ENCODE results near the gene PID1. TPM values are rescaled to one million over a fixed set of nuclear protein-coding genes. Genes with fewer than 3 reads are reported as not detected.

Gene PID1
- total RNA-seq, 1 experiment from 2014 or later, result not detected

GRCh38 chr2:229129738-229130371, 141.2 kb downstream of the PID1 start:
- POLR2A ChIA-PET (ENCODE audit: unreplicated experiment), result interaction anchor here (0.6 kb wide), 1 partner anchor 1049 kb away, joined by 6 read pairs; no protein-coding TSS in a partner anchor

GRCh38 chr2:229127471-229127870, 143.6 kb downstream of the PID1 start:
- no peak for DNase-seq
- no peaks in the 10 kb centered on the region for H3K79me2 ChIP-seq (ENCODE audit: low read depth)
- H3F3A ChIP-seq (ENCODE audit: insufficient read depth, low read depth), result no peaks in the 10 kb centered on the region
- no peak for TF ChIP-seq EZH2 (IDR thresholded peaks at IDR 0.05; ENCODE audit: low read depth)
- TF ChIP-seq CTCF (conservative IDR thresholded peaks at IDR 0.05), result no peak
- CTCF ChIA-PET, result no interaction called here
- no peaks in the 10 kb centered on the region for H3K9me2 ChIP-seq (ENCODE audit: insufficient read depth)
- intact Hi-C loops (cut with micrococcal nuclease; ENCODE audit: unreplicated experiment), result no loop called here
- no peak overlapping the region for H3K27ac ChIP-seq
- BruUV-seq (replicated peaks), result no TSS peak
- no peaks in the 10 kb centered on the region for H3K36me3 ChIP-seq (ENCODE audit: low read depth)
- peaks cover 14% of the 10 kb centered on the region; the same call in 1 of the 2 replicates for H3K4me1 ChIP-seq (replicated peaks; ENCODE audit: insufficient read depth)
- no peaks in the 10 kb centered on the region for H3K9me3 ChIP-seq (ENCODE audit: insufficient read depth, low read depth)
- H4K20me1 ChIP-seq (ENCODE audit: insufficient read depth), result no peaks in the 10 kb centered on the region
- H2AFZ ChIP-seq, result no peak overlapping the region
- POLR2A ChIA-PET (ENCODE audit: unreplicated experiment), result no interaction called here
- H3K4me2 ChIP-seq, result no peak overlapping the region
- no peaks in the 10 kb centered on the region for H3K27me3 ChIP-seq (ENCODE audit: insufficient read depth, low read depth)
- no peak overlapping the region for H3K4me3 ChIP-seq

More at GRCh38 chr2:229129738-229130371, 141.2 kb downstream of the PID1 start:
- TF ChIP-seq CTCF (conservative IDR thresholded peaks at IDR 0.05), result no peak
- TF ChIP-seq EZH2 (IDR thresholded peaks at IDR 0.05; ENCODE audit: low read depth), result no peak
- H3K79me2 ChIP-seq (ENCODE audit: low read depth), result no peaks in the 10 kb centered on the region
- CTCF ChIA-PET, result no interaction called here
- H3K9me2 ChIP-seq (ENCODE audit: insufficient read depth), result no peaks in the 10 kb centered on the region
- intact Hi-C loops (cut with micrococcal nuclease; ENCODE audit: unreplicated experiment), result no loop called here
- no TSS peak for BruUV-seq (replicated peaks)
- no peak overlapping the region for H3K27ac ChIP-seq
- peaks cover 14% of the 10 kb centered on the region; the same call in 1 of the 2 replicates for H3K4me1 ChIP-seq (replicated peaks; ENCODE audit: insufficient read depth)
- H3K27me3 ChIP-seq (ENCODE audit: insufficient read depth, low read depth), result no peaks in the 10 kb centered on the region
- H3F3A ChIP-seq (ENCODE audit: insufficient read depth, low read depth), result no peaks in the 10 kb centered on the region
- no peak overlapping the region for H3K4me3 ChIP-seq
- H4K20me1 ChIP-seq (ENCODE audit: insufficient read depth), result no peaks in the 10 kb centered on the region
- no peaks in the 10 kb centered on the region for H3K9me3 ChIP-seq (ENCODE audit: insufficient read depth, low read depth)
- DNase-seq, result peak in 1 of 2 experiments; percentile 37
- H3K36me3 ChIP-seq (ENCODE audit: low read depth), result no peaks in the 10 kb centered on the region
- H2AFZ ChIP-seq, result peak overlapping the region; percentile 66
- H3K4me2 ChIP-seq, result peak overlapping the region; percentile 58

- Histone ChIP-seq H3K4me2 (no peak overlapping the region), H3K9me3 (ENCODE audit: insufficient read depth, low read depth) (no peaks in the 10 kb centered on the region), H3K27ac (no peak overlapping the region), H3K36me3 (ENCODE audit: low read depth) (no peaks in the 10 kb centered on the region), H3K4me3 (no peak overlapping the region), H3F3A (ENCODE audit: insufficient read depth, low read depth) (no peaks in the 10 kb centered on the region), H3K9me2 (ENCODE audit: insufficient read depth) (no peaks in the 10 kb centered on the region), H2AFZ (no peak overlapping the region), H4K20me1 (ENCODE audit: insufficient read depth) (no peaks in the 10 kb centered on the region), H3K4me1 (replicated peaks; ENCODE audit: insufficient read depth) (peaks cover 14% of the 10 kb centered on the region; the same call in 1 of the 2 replicates), H3K79me2 (ENCODE audit: low read depth) (no peaks in the 10 kb centered on the region), H3K27me3 (ENCODE audit: insufficient read depth, low read depth) (no peaks in the 10 kb centered on the region)
- CTCF ChIA-PET, result no interaction called here
- no peak for DNase-seq
- intact Hi-C loops (cut with micrococcal nuclease; ENCODE audit: unreplicated experiment), result no loop called here
- TF ChIP-seq CTCF (conservative IDR thresholded peaks at IDR 0.05) (no peak), EZH2 (IDR thresholded peaks at IDR 0.05; ENCODE audit: low read depth) (no peak)
- POLR2A ChIA-PET (ENCODE audit: unreplicated experiment), result no interaction called here
- BruUV-seq (replicated peaks), result no TSS peak
These were observed 145.0 kb downstream of the PID1 start for GRCh38 chr2:229126066-229126465.

All from PC-9 (cell line).